HG03039 (cell line): ENCODE data around the gene CD8A.
"Not testable (repeated sequence)": the region's sequence is repeated elsewhere in the genome, so short reads cannot be mapped to it uniquely, and the experiment has no call there.

ENCODE experiments used
- ATAC-seq: cut with Tn5 transposase; IDR thresholded peaks from one replicate; pipeline ENCODE4 v1.9.1; 2021; ENCODE audit warnings: mild to moderate bottlenecking, moderate library complexity; ENCODE audit not compliant: unreplicated experiment

The CD8A gene

GRCh38 chr2:86741889-86742498 is 48.7 kb downstream of the CD8A start:
- ATAC-seq, result not testable (repeated sequence)

GRCh38 chr2:86739889-86740288 is 50.8 kb downstream of the CD8A start:
- ATAC-seq, result not testable (repeated sequence)

- not testable (repeated sequence) for ATAC-seq
Measured at GRCh38 chr2:86739485-86739884, 51.2 kb downstream of the CD8A start.

GRCh38 chr2:86734896-86735295 is 55.8 kb downstream of the CD8A start:
- not testable (repeated sequence) for ATAC-seq
